ENCODE measurements around the gene FAM9C. TPM values are rescaled to one million over a fixed set of nuclear protein-coding genes. Genes with fewer than 3 reads are reported as not detected.

FAM9C gene
- total RNA-seq, 1 donor from 2014 or later, result not detected

DNA sequence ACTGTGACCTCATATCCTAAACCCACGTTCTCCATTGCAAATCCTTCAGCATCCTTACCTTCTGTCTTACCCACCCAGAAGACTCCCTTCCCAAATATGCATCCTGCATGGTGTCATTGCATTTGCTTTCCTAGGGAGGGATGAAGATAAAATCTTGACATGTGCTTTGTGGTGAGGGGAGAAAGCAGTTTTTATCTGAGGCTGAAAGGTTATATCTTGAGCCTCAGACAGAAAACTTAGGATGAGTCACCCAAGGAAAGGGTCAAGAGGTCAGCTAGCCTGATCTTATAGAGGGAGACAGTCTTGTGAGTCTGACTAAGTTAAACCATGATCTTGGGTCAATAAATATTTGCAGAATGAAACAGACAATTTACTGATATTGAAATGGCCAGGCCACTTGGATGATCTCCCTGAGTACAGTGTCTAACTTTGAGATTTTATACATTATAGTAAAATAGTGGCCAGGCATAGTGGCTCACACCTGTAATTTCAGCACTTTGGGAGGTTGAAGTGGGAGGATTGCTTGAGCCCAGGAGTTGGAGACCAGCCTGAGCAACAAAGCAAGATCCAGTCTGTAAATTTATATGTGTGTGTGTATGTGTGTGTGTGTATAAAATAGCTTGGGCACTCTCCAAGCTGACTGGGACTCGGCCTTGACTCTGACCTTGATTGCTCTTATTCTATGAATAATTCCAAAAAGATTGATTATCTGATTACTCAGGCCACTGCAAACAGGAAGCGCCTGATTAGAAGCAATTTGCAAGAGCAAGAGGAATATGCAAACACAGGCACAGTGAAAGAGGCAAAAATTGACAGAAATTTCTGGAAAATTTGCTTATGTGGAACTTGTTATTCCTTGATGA is 15.4 kb upstream of the FAM9C start:
- H3K36me3 Mint-ChIP-seq (ENCODE audit: unreplicated experiment), result peaks cover 2% of the 10 kb centered on the region
- H3K27me3 Mint-ChIP-seq (ENCODE audit: unreplicated experiment), result no peaks in the 10 kb centered on the region
- peaks cover 4% of the 10 kb centered on the region for H3K9me3 Mint-ChIP-seq (ENCODE audit: unreplicated experiment)
- DNase-seq (ENCODE audit: extremely low spot score, unreplicated experiment), result no peak
- H3K27ac Mint-ChIP-seq (ENCODE audit: unreplicated experiment), result no peak overlapping the region
- TF ChIP-seq, protein P1, sequence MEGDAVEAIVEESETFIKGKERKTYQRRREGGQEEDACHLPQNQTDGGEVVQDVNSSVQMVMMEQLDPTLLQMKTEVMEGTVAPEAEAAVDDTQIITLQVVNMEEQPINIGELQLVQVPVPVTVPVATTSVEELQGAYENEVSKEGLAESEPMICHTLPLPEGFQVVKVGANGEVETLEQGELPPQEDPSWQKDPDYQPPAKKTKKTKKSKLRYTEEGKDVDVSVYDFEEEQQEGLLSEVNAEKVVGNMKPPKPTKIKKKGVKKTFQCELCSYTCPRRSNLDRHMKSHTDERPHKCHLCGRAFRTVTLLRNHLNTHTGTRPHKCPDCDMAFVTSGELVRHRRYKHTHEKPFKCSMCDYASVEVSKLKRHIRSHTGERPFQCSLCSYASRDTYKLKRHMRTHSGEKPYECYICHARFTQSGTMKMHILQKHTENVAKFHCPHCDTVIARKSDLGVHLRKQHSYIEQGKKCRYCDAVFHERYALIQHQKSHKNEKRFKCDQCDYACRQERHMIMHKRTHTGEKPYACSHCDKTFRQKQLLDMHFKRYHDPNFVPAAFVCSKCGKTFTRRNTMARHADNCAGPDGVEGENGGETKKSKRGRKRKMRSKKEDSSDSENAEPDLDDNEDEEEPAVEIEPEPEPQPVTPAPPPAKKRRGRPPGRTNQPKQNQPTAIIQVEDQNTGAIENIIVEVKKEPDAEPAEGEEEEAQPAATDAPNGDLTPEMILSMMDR (IDR thresholded peaks at IDR 0.05), result no peak
- H3K4me1 Mint-ChIP-seq (ENCODE audit: unreplicated experiment), result peaks cover 36% of the 10 kb centered on the region
- H3K4me3 Mint-ChIP-seq (ENCODE audit: unreplicated experiment), result no peak overlapping the region

GRCh38 chrX:13055486-13055885 is 11.1 kb upstream of the FAM9C start:
- Mint-ChIP-seq H3K4me1 (ENCODE audit: unreplicated experiment) (peaks cover 34% of the 10 kb centered on the region), H3K36me3 (ENCODE audit: unreplicated experiment) (no peaks in the 10 kb centered on the region), H3K4me3 (ENCODE audit: unreplicated experiment) (no peak overlapping the region), H3K27me3 (ENCODE audit: unreplicated experiment) (no peaks in the 10 kb centered on the region), H3K27ac (ENCODE audit: unreplicated experiment) (no peak overlapping the region), H3K9me3 (ENCODE audit: unreplicated experiment) (no peaks in the 10 kb centered on the region)
- TF ChIP-seq, protein P1 (IDR thresholded peaks at IDR 0.05), result no peak
- no peak for DNase-seq (ENCODE audit: extremely low spot score, unreplicated experiment)

GRCh38 chrX:13053171-13053570 is 8.8 kb upstream of the FAM9C start:
- Mint-ChIP-seq H3K4me1 (ENCODE audit: unreplicated experiment) (peaks cover 25% of the 10 kb centered on the region), H3K9me3 (ENCODE audit: unreplicated experiment) (no peaks in the 10 kb centered on the region)

DNA sequence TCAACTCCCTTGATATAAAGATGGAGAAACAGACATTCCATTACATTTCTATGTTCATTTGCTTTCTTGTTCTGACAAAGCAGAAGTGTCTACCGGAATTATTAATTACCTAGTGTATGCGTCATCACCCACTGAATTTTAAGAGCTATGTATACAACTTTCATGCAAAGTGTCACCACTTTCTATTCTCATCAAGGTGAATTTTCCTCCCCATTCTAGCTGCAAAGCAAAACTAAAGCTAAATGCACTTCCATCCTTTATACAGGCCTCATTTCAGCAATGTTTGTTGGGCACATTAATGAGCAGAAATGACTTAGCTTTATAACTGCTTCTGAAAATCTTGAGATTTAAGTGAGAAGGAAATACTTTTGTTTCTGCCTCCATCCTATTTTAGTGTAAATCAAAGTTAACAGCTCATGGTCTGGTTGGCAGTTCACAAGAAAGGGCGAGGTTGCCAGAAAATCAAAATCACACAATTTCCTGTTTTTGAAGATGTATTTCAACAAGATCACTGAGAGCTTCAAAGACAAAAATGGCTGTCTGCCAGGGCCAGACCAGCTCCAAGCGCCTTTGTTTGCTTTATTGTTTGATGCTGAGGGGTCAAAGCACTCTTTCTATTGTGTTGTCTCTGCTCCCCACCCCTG is 7.2 kb upstream of the FAM9C start:
- Mint-ChIP-seq H3K4me1 (ENCODE audit: unreplicated experiment) (peaks cover 24% of the 10 kb centered on the region), H3K9me3 (ENCODE audit: unreplicated experiment) (no peaks in the 10 kb centered on the region), H3K36me3 (ENCODE audit: unreplicated experiment) (no peaks in the 10 kb centered on the region), H3K27ac (ENCODE audit: unreplicated experiment) (no peak overlapping the region), H3K27me3 (ENCODE audit: unreplicated experiment) (no peaks in the 10 kb centered on the region), H3K4me3 (ENCODE audit: unreplicated experiment) (no peak overlapping the region)
- no peak for DNase-seq (ENCODE audit: extremely low spot score, unreplicated experiment)
- TF ChIP-seq, protein P1 (IDR thresholded peaks at IDR 0.05), result no peak

More at GRCh38 chrX:13053171-13053570, 8.8 kb upstream of the FAM9C start:
- no peaks in the 10 kb centered on the region for H3K27me3 Mint-ChIP-seq (ENCODE audit: unreplicated experiment)
- TF ChIP-seq, protein P1 (IDR thresholded peaks at IDR 0.05), result no peak
- no peak overlapping the region for H3K4me3 Mint-ChIP-seq (ENCODE audit: unreplicated experiment)
- DNase-seq (ENCODE audit: extremely low spot score, unreplicated experiment), result no peak
- H3K36me3 Mint-ChIP-seq (ENCODE audit: unreplicated experiment), result no peaks in the 10 kb centered on the region
- no peak overlapping the region for H3K27ac Mint-ChIP-seq (ENCODE audit: unreplicated experiment)

DNA sequence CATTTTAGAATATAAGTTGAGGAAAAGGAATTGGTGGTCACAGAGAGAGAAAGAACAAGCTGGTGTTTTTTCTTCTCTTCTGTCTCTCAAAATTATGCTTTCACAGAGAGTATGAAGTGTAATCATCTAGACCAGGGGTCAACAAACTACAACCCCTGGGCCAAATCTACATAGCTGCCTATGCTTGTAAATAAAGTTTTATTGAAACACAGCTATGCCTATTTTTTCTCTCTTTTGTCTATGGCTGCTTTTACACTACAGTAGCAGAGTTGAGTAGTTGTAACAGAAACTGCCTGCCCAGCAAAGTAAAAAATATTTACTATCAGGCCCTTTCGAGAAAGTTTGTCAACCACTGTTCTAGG is 6.7 kb upstream of the FAM9C start:
- Mint-ChIP-seq H3K36me3 (ENCODE audit: unreplicated experiment) (no peaks in the 10 kb centered on the region), H3K4me3 (ENCODE audit: unreplicated experiment) (no peak overlapping the region), H3K9me3 (ENCODE audit: unreplicated experiment) (no peaks in the 10 kb centered on the region), H3K27me3 (ENCODE audit: unreplicated experiment) (no peaks in the 10 kb centered on the region), H3K4me1 (ENCODE audit: unreplicated experiment) (peaks cover 23% of the 10 kb centered on the region), H3K27ac (ENCODE audit: unreplicated experiment) (no peak overlapping the region)
- no peak for DNase-seq (ENCODE audit: extremely low spot score, unreplicated experiment)
- TF ChIP-seq, protein P1 (IDR thresholded peaks at IDR 0.05), result no peak

Measured in osteocyte (in vitro differentiated cells).